Measurements from ENCODE around the gene MRS2. TPM values are rescaled to one million over a fixed set of nuclear protein-coding genes. Genes with fewer than 3 reads are reported as not detected.

The MRS2 gene
- total RNA-seq, 1 experiment from 2014 or later: 23.0 TPM

- no peaks in the 10 kb centered on the region for H3K36me3 Mint-ChIP-seq (ENCODE audit: insufficient read depth, unreplicated experiment)
- CTCF ChIA-PET: interaction anchor here (1.0 to 1.1 kb wide), 2 partner anchors 9 to 11 kb away, joined by 3 read pairs; no protein-coding TSS in a partner anchor
- H3K9me3 Mint-ChIP-seq (ENCODE audit: unreplicated experiment): no peaks in the 10 kb centered on the region
- no peak for TF ChIP-seq CTCF (IDR thresholded peaks at IDR 0.05; ENCODE audit: unreplicated experiment)
- H3K27ac Mint-ChIP-seq (ENCODE audit: low read depth, unreplicated experiment): no peak overlapping the region
- H3K4me1 Mint-ChIP-seq (ENCODE audit: insufficient read depth, unreplicated experiment): no peaks in the 10 kb centered on the region
- no TSS peak for BruUV-seq (replicated peaks)
- POLR2A ChIA-PET: no interaction called here
- intact Hi-C loops (cut with micrococcal nuclease): loop anchor here (10.0 kb wide), 1 partner anchor 55 kb away; the partner anchor contains the start of gene ALDH5A1
- H3K4me3 Mint-ChIP-seq (ENCODE audit: unreplicated experiment): no peak overlapping the region
- no peaks in the 10 kb centered on the region for H3K27me3 Mint-ChIP-seq (ENCODE audit: insufficient read depth, unreplicated experiment)
- no peak for DNase-seq (ENCODE audit: unreplicated experiment)
These were observed 37.3 kb downstream of the MRS2 start for GRCh38 chr6:24439858-24440539.

GRCh38 chr6:24440897-24441598, 38.3 kb downstream of the MRS2 start:
- Mint-ChIP-seq H3K4me1 (ENCODE audit: insufficient read depth, unreplicated experiment) (no peaks in the 10 kb centered on the region), H3K27me3 (ENCODE audit: insufficient read depth, unreplicated experiment) (no peaks in the 10 kb centered on the region), H3K4me3 (ENCODE audit: unreplicated experiment) (no peak overlapping the region), H3K27ac (ENCODE audit: low read depth, unreplicated experiment) (no peak overlapping the region), H3K36me3 (ENCODE audit: insufficient read depth, unreplicated experiment) (no peaks in the 10 kb centered on the region), H3K9me3 (ENCODE audit: unreplicated experiment) (no peaks in the 10 kb centered on the region)
- intact Hi-C loops (cut with micrococcal nuclease): no loop called here
- ChIA-PET POLR2A (interaction anchor here (0.7 kb wide), 1 partner anchor 16 kb away, joined by 3 read pairs; no protein-coding TSS in a partner anchor), CTCF (interaction anchor here (0.6 to 2.0 kb wide), 6 partner anchors 11 to 382 kb away, joined by 3 to 6 read pairs (median 3); no protein-coding TSS in a partner anchor)
- BruUV-seq (replicated peaks): no TSS peak
- TF ChIP-seq CTCF (IDR thresholded peaks at IDR 0.05; ENCODE audit: unreplicated experiment): no peak
- DNase-seq (ENCODE audit: unreplicated experiment): no peak

GRCh38 chr6:24441599-24441904, 38.8 kb downstream of the MRS2 start:
- no peak for TF ChIP-seq CTCF (IDR thresholded peaks at IDR 0.05; ENCODE audit: unreplicated experiment)
- ChIA-PET POLR2A (interaction anchor here (0.7 kb wide), 1 partner anchor 16 kb away, joined by 3 read pairs; no protein-coding TSS in a partner anchor), CTCF (interaction anchor here (0.6 to 2.0 kb wide), 6 partner anchors 11 to 382 kb away, joined by 3 to 6 read pairs (median 3); no protein-coding TSS in a partner anchor)
- Mint-ChIP-seq H3K36me3 (ENCODE audit: insufficient read depth, unreplicated experiment) (no peaks in the 10 kb centered on the region), H3K27ac (ENCODE audit: low read depth, unreplicated experiment) (no peak overlapping the region), H3K4me1 (ENCODE audit: insufficient read depth, unreplicated experiment) (no peaks in the 10 kb centered on the region), H3K27me3 (ENCODE audit: insufficient read depth, unreplicated experiment) (no peaks in the 10 kb centered on the region), H3K4me3 (ENCODE audit: unreplicated experiment) (no peak overlapping the region), H3K9me3 (ENCODE audit: unreplicated experiment) (no peaks in the 10 kb centered on the region)
- intact Hi-C loops (cut with micrococcal nuclease): no loop called here
- no peak for DNase-seq (ENCODE audit: unreplicated experiment)
- no TSS peak for BruUV-seq (replicated peaks)

- no peaks in the 10 kb centered on the region for H3K9me3 Mint-ChIP-seq (ENCODE audit: unreplicated experiment)
- H3K27ac Mint-ChIP-seq (ENCODE audit: low read depth, unreplicated experiment): no peak overlapping the region
- peaks cover 6% of the 10 kb centered on the region for H3K4me1 Mint-ChIP-seq (ENCODE audit: insufficient read depth, unreplicated experiment)
- TF ChIP-seq CTCF (IDR thresholded peaks at IDR 0.05; ENCODE audit: unreplicated experiment): no peak
- H3K4me3 Mint-ChIP-seq (ENCODE audit: unreplicated experiment): no peak overlapping the region
- intact Hi-C loops (cut with micrococcal nuclease): no loop called here
- no TSS peak for BruUV-seq (replicated peaks)
- no peak for DNase-seq (ENCODE audit: unreplicated experiment)
- no peaks in the 10 kb centered on the region for H3K36me3 Mint-ChIP-seq (ENCODE audit: insufficient read depth, unreplicated experiment)
- ChIA-PET POLR2A (interaction anchor here (1.4 kb wide), 1 partner anchor 9 kb away, joined by 5 read pairs; no protein-coding TSS in a partner anchor), CTCF (interaction anchor here (1.4 kb wide), 1 partner anchor 14 kb away, joined by 3 read pairs; no protein-coding TSS in a partner anchor)
- H3K27me3 Mint-ChIP-seq (ENCODE audit: insufficient read depth, unreplicated experiment): no peaks in the 10 kb centered on the region
These were observed 41.9 kb downstream of the MRS2 start for GRCh38 chr6:24444588-24444987.

Measured in MCF 10A (cell line).